Measurements from ENCODE around the gene SYCE1L. TPM values are rescaled to one million over a fixed set of nuclear protein-coding genes. Genes with fewer than 3 reads are reported as not detected.
A peak's percentile ranks its signal among the peaks of the same experiment; 100 is the strongest.

The SYCE1L gene
- total and polyA plus RNA-seq, 4 donors = 0.51 to 0.69 TPM; not detected in 2

DNA sequence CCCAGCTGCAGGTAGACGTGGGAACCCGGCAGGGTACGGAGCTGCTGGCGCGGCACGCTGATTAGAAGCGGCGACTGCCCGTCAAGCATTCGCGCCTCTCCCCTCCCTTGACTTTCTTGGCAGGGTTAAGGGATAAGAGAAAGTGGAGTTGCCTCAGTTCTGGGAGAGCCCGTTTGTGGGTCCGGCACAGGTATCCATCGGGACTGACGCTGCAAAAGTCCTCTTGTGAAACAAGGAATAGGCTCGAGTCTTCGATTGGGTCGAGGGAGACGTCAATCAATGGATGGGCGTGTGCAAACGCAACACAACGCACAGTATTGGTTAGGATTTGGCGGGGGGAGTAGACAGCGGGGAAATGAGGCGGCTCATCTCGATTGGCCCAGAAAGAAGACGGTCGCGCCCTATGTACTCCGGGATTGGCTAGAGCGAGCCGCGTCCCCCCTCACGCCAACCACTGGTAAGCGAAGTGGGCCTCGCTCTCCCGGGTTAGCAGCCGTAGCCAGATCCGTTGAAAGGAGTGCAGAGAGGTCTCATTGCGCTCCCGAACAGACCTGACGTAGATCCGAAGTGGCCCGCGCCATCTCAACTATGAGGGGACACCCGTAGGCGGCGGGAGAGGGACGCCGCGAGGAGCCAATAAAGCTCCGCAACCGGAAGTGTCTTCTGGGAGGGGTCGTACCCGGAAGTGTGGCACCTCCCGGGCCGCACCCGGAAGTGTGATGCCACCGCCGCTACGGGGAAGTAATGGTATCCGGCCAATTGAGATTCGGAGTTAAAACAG, 8.5 kb upstream of the SYCE1L start, which contains the start of gene MON1B (continued):
- TF ChIP-seq REST (IDR thresholded peaks at IDR 0.05) (peak; percentile 80), HNF4A (conservative IDR thresholded peaks at IDR 0.05) (peak in 1 of 2 donors; percentile 10), YY1 (IDR thresholded peaks at IDR 0.05) (peak; percentile 79), FOXA2 (IDR thresholded peaks at IDR 0.05) (peak; percentile 33), RXRA (IDR thresholded peaks at IDR 0.05) (peak; percentile 28 to 55), MAX (IDR thresholded peaks at IDR 0.05) (peak; percentile 90), NR2F2 (IDR thresholded peaks at IDR 0.05) (peak; percentile 72)

DNA sequence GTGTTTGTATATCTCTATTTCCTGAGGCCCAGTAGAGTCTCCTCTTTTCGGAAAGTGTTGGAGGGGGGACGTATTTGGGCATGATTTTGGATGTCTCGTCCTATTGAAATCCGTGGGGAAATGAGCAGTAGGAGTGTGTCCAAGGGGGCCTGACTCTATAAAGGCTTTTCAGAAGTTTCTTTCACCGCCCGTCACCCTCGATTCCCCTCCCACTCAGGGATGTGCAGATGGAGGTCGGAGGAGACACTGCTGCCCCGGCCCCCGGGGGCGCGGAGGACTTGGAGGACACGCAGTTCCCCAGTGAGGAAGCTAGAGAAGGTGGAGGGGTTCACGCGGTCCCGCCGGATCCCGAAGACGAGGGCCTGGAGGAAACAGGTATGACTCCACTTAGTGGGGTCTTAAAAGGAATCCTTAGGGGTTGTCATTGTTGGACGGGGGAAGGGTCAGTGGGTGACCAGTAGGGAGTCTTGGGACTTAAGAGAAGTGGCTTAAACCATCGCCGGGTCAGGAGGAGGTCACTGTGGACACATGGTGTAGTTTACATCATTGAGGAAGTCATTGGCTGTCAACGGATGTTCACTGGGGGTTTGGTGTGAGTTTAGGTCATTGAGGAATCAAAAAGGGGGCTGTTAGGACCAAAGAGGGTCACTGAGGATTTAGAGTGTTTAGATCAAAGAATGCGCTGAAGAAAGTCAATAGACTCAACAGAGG, 7.8 kb upstream of the SYCE1L start:
- Histone ChIP-seq H3K27me3 (ENCODE audit: control insufficient read depth in 4 of 4, insufficient read depth in 4 of 4, low read length in 3 of 4) (no peaks in the 10 kb centered on the region), H3K36me3 (ENCODE audit: control insufficient read depth in 4 of 4, insufficient read depth in 3 of 4, low read depth in 1 of 4, low read length in 3 of 4) (peaks cover 12 to 30% (median 18%) of the 10 kb centered on the region in 4 donors), H3K27ac (ENCODE audit: low read depth in 1 of 2, low read length in 2 of 2) (peak overlapping the region; percentile 96 to 98), H3K9me3 (ENCODE audit: control insufficient read depth in 4 of 4, low read length in 3 of 4) (no peaks in the 10 kb centered on the region), H3K4me1 (ENCODE audit: control insufficient read depth in 4 of 4, insufficient read depth in 4 of 4, low read length in 3 of 4) (peaks cover 0 to 9% (median 5%) of the 10 kb centered on the region in 4 donors), H3K4me3 (ENCODE audit: low read depth in 1 of 3, low read length in 3 of 3) (peak overlapping the region; percentile 84 to 93 (median 92)), H3K9ac (ENCODE audit: low read depth in 1 of 2, low read length in 2 of 2) (peak overlapping the region; percentile 69 to 78)
- peak; percentile 49 for DNase-seq (ENCODE audit: low spot score)
- WGBS = 5% methylated on average over 24 of the region's 24 CpGs
- TF ChIP-seq MAX (IDR thresholded peaks at IDR 0.05) = no peak
- no peak for TF ChIP-seq RXRA (IDR thresholded peaks at IDR 0.05)
- TF ChIP-seq FOXA1 (IDR thresholded peaks at IDR 0.05) = no peak
- no peak for TF ChIP-seq CTCF (IDR thresholded peaks at IDR 0.05; ENCODE audit: low read depth, low read length, missing input control)
- TF ChIP-seq SP1 (IDR thresholded peaks at IDR 0.05) = no peak
- TF ChIP-seq GABPA (IDR thresholded peaks at IDR 0.05 in 1 of 2, conservative IDR thresholded peaks at IDR 0.05 in 1 of 2) = peak in 1 of 2 donors; percentile 1
- TF ChIP-seq RAD21 (IDR thresholded peaks at IDR 0.05) = no peak
- no peak for TF ChIP-seq ZBTB33 (IDR thresholded peaks at IDR 0.05)
